ENCODE results near the gene PDCL3.

GRCh38 chr2:100599566-100599965, 36.8 kb downstream of the PDCL3 start:
- TF ChIP-seq, protein P1, sequence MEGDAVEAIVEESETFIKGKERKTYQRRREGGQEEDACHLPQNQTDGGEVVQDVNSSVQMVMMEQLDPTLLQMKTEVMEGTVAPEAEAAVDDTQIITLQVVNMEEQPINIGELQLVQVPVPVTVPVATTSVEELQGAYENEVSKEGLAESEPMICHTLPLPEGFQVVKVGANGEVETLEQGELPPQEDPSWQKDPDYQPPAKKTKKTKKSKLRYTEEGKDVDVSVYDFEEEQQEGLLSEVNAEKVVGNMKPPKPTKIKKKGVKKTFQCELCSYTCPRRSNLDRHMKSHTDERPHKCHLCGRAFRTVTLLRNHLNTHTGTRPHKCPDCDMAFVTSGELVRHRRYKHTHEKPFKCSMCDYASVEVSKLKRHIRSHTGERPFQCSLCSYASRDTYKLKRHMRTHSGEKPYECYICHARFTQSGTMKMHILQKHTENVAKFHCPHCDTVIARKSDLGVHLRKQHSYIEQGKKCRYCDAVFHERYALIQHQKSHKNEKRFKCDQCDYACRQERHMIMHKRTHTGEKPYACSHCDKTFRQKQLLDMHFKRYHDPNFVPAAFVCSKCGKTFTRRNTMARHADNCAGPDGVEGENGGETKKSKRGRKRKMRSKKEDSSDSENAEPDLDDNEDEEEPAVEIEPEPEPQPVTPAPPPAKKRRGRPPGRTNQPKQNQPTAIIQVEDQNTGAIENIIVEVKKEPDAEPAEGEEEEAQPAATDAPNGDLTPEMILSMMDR (IDR thresholded peaks at IDR 0.05), result no peak
- no peak for TF ChIP-seq POLR2A (IDR thresholded peaks at IDR 0.05)
